Measurements from ENCODE around the gene NXPH2.
A peak's percentile ranks its signal among the peaks of the same experiment; 100 is the strongest.

NXPH2 gene

DNA sequence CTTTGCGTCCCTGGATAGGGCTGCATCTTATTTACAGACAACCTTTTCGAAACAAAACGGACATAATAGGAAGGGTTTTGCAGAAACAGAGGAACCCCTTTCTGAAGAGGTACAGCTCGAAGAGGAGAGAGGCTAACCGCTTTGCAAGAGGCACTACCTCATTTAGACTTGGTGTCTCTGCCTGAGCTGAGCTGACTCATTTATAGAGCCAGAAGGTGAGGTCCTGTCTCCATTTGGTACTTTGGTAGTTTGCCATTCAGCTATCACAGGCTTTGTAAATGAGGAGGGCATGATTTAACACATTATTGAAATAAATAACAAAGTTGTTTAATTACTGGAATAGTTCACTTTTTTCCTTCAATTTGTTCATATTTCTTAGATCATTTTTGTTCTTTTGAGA, 2.2 kb upstream of the NXPH2 start:
- Histone ChIP-seq H3K27ac (ENCODE audit: low read depth, low read length) (no peak overlapping the region), H3K27me3 (ENCODE audit: insufficient read depth, low read length) (peaks cover 63% of the 10 kb centered on the region), H3K79me2 (ENCODE audit: control insufficient read depth, insufficient read depth, low read length, unreplicated experiment) (no peaks in the 10 kb centered on the region), H2AFZ (ENCODE audit: low read length, unreplicated experiment) (no peak overlapping the region), H3K36me3 (ENCODE audit: insufficient read depth, low read length) (no peaks in the 10 kb centered on the region), H3K4me1 (ENCODE audit: control insufficient read depth, insufficient read depth, low read length, unreplicated experiment) (peaks cover 4% of the 10 kb centered on the region), H3K4me3 (ENCODE audit: low read depth, low read length) (no peak overlapping the region)

DNA sequence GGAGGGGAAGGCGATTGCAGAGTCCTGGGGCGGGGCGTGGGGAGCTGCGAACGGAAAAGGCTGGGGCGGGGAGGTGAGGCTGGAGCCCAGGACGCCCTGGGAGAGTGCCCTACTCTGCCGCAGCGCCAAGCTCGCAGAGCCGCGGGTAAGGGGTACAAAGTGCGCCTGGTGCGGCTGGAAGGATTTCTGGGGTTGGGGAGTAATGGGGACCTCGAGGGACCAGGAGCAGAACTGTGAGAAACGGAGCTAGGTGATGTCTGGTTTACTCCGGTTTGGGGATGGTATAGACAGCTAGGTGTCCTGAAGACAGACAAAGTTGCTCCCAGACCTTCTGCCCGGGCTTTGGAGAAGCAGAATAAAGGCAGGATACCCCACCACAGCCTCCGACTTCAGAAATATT, 718 bp upstream of the NXPH2 start:
- no peak overlapping the region for H3K27ac ChIP-seq (ENCODE audit: low read depth, low read length)
- H3K4me3 ChIP-seq (ENCODE audit: low read depth, low read length): peak overlapping the region; percentile 81
- H3K27me3 ChIP-seq (ENCODE audit: insufficient read depth, low read length): peaks cover 64% of the 10 kb centered on the region
- peaks cover 4% of the 10 kb centered on the region for H3K4me1 ChIP-seq (ENCODE audit: control insufficient read depth, insufficient read depth, low read length, unreplicated experiment)
- H3K79me2 ChIP-seq (ENCODE audit: control insufficient read depth, insufficient read depth, low read length, unreplicated experiment): no peaks in the 10 kb centered on the region
- no peaks in the 10 kb centered on the region for H3K36me3 ChIP-seq (ENCODE audit: insufficient read depth, low read length)
- H2AFZ ChIP-seq (ENCODE audit: low read length, unreplicated experiment): no peak overlapping the region

DNA sequence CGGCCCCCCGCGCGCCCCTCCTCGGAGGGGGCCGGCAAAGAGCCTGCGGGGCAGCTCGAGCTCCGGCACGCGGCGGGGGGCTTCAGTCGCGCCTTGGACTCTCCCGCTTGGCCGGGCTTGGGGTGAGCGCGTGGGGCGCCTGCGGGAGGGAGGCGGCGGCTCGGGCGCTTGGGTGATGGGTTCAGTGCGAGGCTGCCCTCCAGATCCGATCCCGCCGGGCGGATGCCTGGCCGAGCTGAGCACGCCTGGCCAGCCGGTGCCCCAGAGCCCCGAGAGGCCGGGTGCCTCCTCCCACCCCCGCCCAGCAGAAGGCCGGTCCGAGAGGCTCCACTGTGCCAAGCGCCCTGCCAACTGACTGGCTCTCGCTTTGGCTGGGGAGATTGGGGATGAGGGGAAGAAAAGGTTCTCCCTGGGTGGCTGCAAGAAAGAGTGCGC, 273 bp upstream of the NXPH2 start:
- no peak overlapping the region for H2AFZ ChIP-seq (ENCODE audit: low read length, unreplicated experiment)
- peaks cover 65% of the 10 kb centered on the region for H3K27me3 ChIP-seq (ENCODE audit: insufficient read depth, low read length)
- no peaks in the 10 kb centered on the region for H3K36me3 ChIP-seq (ENCODE audit: insufficient read depth, low read length)

DNA sequence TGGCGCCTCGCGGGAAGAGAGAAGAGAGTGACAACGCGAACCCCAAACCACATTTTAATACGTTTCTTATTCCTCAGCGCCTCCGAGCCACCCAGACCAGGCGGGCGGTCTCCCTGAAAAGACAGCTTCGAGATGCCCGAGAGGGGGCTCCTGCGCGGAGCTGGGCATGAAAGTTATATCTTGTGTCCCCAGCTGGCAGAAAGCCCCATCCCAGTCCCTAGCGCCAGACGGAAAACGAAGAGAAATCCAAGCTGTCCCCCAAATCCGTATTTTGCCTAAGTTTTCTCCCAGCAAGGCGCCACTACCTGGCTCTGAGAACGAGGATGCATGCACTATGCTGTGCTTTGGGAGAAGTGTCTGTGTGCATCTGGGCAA, 797 bp downstream of the NXPH2 start:
- H2AFZ ChIP-seq (ENCODE audit: low read length, unreplicated experiment): peak overlapping the region; percentile 28
- H3K4me1 ChIP-seq (ENCODE audit: control insufficient read depth, insufficient read depth, low read length, unreplicated experiment): peaks cover 4% of the 10 kb centered on the region
- no peak overlapping the region for H3K27ac ChIP-seq (ENCODE audit: low read depth, low read length)
- H3K4me3 ChIP-seq (ENCODE audit: low read depth, low read length): peak overlapping the region; percentile 81
- no peaks in the 10 kb centered on the region for H3K36me3 ChIP-seq (ENCODE audit: insufficient read depth, low read length)
- H3K79me2 ChIP-seq (ENCODE audit: control insufficient read depth, insufficient read depth, low read length, unreplicated experiment): no peaks in the 10 kb centered on the region
- H3K27me3 ChIP-seq (ENCODE audit: insufficient read depth, low read length): peaks cover 60% of the 10 kb centered on the region

More for the DNA sequence above, 273 bp upstream of the NXPH2 start:
- no peak overlapping the region for H3K27ac ChIP-seq (ENCODE audit: low read depth, low read length)
- H3K79me2 ChIP-seq (ENCODE audit: control insufficient read depth, insufficient read depth, low read length, unreplicated experiment): no peaks in the 10 kb centered on the region
- H3K4me1 ChIP-seq (ENCODE audit: control insufficient read depth, insufficient read depth, low read length, unreplicated experiment): peaks cover 4% of the 10 kb centered on the region
- H3K4me3 ChIP-seq (ENCODE audit: low read depth, low read length): peak overlapping the region; percentile 81

DNA sequence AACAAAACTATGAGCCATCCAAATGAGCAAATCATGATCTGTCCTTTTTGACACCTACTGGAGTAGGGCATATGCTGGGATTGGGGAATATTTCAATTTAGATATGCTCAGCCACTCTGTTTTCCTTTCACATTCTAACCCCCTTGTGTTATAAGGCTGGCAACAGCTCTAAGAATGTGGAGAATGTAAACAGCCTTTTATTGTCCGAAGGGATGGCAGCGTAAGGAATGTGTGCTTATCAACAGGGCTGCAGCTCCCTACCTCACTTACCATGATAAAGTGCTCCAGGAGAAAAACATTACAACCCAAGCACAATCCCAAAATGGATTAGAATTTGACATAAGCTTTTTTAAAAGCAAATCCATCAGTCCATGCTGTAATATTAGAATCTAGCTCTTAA, 2.2 kb downstream of the NXPH2 start:
- no peaks in the 10 kb centered on the region for H3K36me3 ChIP-seq (ENCODE audit: insufficient read depth, low read length)
- H3K27ac ChIP-seq (ENCODE audit: low read depth, low read length): no peak overlapping the region
- peaks cover 64% of the 10 kb centered on the region for H3K27me3 ChIP-seq (ENCODE audit: insufficient read depth, low read length)
- H2AFZ ChIP-seq (ENCODE audit: low read length, unreplicated experiment): no peak overlapping the region
- H3K4me1 ChIP-seq (ENCODE audit: control insufficient read depth, insufficient read depth, low read length, unreplicated experiment): peaks cover 4% of the 10 kb centered on the region
- H3K4me3 ChIP-seq (ENCODE audit: low read depth, low read length): no peak overlapping the region
- no peaks in the 10 kb centered on the region for H3K79me2 ChIP-seq (ENCODE audit: control insufficient read depth, insufficient read depth, low read length, unreplicated experiment)

DNA sequence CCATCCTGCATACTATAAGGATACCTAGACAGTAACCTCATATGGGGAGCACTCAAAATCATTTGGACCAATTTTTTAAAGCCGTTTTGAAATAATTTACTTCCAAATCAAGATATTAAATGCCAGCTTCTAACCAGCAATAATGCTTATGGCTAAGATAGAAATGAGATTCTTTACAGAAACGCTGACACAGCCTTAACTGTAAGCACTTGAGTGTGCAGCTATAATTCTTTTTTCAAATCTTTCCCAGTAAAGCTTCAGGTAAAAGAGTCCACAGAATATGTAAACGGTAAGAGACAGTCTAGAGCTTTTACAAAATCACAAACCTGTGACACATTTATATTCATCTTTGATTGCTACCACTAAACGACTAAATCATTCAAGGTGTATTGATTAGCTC, 4.5 kb downstream of the NXPH2 start:
- H3K4me3 ChIP-seq (ENCODE audit: low read depth, low read length): no peak overlapping the region
- H2AFZ ChIP-seq (ENCODE audit: low read length, unreplicated experiment): no peak overlapping the region
- H3K36me3 ChIP-seq (ENCODE audit: insufficient read depth, low read length): no peaks in the 10 kb centered on the region
- H3K79me2 ChIP-seq (ENCODE audit: control insufficient read depth, insufficient read depth, low read length, unreplicated experiment): no peaks in the 10 kb centered on the region
- peaks cover 4% of the 10 kb centered on the region for H3K4me1 ChIP-seq (ENCODE audit: control insufficient read depth, insufficient read depth, low read length, unreplicated experiment)
- peaks cover 44% of the 10 kb centered on the region for H3K27me3 ChIP-seq (ENCODE audit: insufficient read depth, low read length)
- no peak overlapping the region for H3K27ac ChIP-seq (ENCODE audit: low read depth, low read length)

DNA sequence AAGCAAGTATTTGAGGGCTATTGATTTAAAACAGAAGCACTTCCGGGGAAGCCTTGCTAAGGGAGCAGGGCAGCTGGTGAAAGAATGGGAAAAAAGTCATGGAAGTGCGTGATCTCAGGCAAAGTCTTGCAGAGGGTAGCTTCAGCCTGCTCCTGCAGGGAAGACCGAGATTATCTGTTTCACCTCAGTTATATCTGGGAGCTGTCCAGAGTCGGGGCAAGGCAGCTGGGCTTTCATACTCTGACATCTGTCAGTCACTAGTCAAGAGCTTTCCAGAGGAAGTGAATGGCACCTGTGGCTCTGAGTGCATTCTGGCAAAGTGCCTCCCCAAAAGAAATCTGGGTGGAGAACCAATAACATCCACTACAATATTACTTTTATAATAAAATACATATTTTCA, 8.7 kb downstream of the NXPH2 start:
- no peak overlapping the region for H3K27ac ChIP-seq (ENCODE audit: low read depth, low read length)
- peaks cover 38% of the 10 kb centered on the region; the same call in 1 of the 2 replicates for H3K27me3 ChIP-seq (ENCODE audit: insufficient read depth, low read length)
- H3K4me1 ChIP-seq (ENCODE audit: control insufficient read depth, insufficient read depth, low read length, unreplicated experiment): no peaks in the 10 kb centered on the region
- H3K4me3 ChIP-seq (ENCODE audit: low read depth, low read length): no peak overlapping the region
- no peaks in the 10 kb centered on the region for H3K79me2 ChIP-seq (ENCODE audit: control insufficient read depth, insufficient read depth, low read length, unreplicated experiment)
- no peaks in the 10 kb centered on the region for H3K36me3 ChIP-seq (ENCODE audit: insufficient read depth, low read length)
- no peak overlapping the region for H2AFZ ChIP-seq (ENCODE audit: low read length, unreplicated experiment)

DNA sequence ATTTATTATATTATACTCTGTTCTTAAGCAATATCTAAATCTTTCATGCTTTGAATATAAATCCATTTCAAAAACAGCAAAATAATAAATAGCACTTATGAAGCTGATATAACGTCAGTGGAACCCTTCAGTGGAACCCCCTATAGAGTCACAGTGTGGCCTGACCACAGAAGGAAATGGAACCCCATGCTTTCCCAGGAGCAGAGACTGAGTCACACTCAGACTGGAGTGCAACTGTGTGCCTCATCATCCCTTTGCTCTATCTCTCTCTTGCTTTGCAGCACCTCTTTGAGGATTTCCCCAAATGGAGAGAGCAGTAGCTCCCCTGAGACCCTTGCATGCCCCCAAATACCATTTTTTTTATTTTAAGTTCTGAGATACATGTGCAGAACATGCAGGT, 13.1 kb downstream of the NXPH2 start:
- Histone ChIP-seq H3K4me1 (ENCODE audit: control insufficient read depth, insufficient read depth, low read length, unreplicated experiment) (no peaks in the 10 kb centered on the region), H3K79me2 (ENCODE audit: control insufficient read depth, insufficient read depth, low read length, unreplicated experiment) (no peaks in the 10 kb centered on the region), H3K36me3 (ENCODE audit: insufficient read depth, low read length) (no peaks in the 10 kb centered on the region), H3K27ac (ENCODE audit: low read depth, low read length) (no peak overlapping the region), H3K4me3 (ENCODE audit: low read depth, low read length) (no peak overlapping the region), H3K27me3 (ENCODE audit: insufficient read depth, low read length) (peaks cover 42% of the 10 kb centered on the region; the same call in 1 of the 2 replicates), H2AFZ (ENCODE audit: low read length, unreplicated experiment) (no peak overlapping the region)

DNA sequence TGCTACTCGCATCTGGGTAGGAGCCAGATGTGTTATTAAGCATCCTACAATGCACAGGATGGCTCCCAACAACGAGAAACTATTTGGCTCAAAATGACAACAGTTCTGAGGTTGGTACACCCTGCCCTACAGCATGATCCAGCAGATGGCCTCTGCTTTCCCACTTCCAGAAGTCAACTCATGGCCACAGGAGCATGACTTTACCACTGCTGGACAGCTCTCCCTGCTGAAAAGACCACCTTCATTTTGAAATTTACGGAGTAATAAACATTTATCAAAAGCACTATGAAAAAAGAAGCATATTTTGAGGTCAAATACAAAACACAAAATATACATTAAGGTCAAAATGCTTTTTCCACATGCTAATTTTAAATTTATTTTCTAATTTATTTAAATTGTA, 13.7 kb downstream of the NXPH2 start:
- peaks cover 49% of the 10 kb centered on the region for H3K27me3 ChIP-seq (ENCODE audit: insufficient read depth, low read length)
- H3K27ac ChIP-seq (ENCODE audit: low read depth, low read length): no peak overlapping the region
- H2AFZ ChIP-seq (ENCODE audit: low read length, unreplicated experiment): no peak overlapping the region
- H3K79me2 ChIP-seq (ENCODE audit: control insufficient read depth, insufficient read depth, low read length, unreplicated experiment): no peaks in the 10 kb centered on the region
- no peaks in the 10 kb centered on the region for H3K36me3 ChIP-seq (ENCODE audit: insufficient read depth, low read length)
- H3K4me3 ChIP-seq (ENCODE audit: low read depth, low read length): no peak overlapping the region
- H3K4me1 ChIP-seq (ENCODE audit: control insufficient read depth, insufficient read depth, low read length, unreplicated experiment): no peaks in the 10 kb centered on the region

DNA sequence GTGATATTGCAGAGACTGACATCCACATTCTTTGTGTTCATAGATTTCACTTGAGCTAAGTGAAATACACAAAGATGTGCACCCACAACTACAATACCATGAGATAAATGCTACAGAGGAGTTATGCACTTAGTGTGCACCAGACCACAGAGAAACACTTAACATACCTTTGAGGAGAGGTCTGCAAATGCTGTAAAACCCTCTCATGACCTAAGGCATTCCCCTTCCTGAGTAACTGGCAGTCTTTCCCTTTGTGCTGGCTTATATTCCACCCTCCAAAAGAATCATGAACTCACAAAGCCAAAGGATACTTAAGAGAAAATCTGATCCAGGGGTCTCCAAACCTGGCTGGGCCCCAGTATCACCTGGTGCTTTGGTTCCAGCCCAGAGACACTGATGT, 16.2 kb downstream of the NXPH2 start:
- H3K36me3 ChIP-seq (ENCODE audit: insufficient read depth, low read length): no peaks in the 10 kb centered on the region
- H2AFZ ChIP-seq (ENCODE audit: low read length, unreplicated experiment): no peak overlapping the region
- H3K79me2 ChIP-seq (ENCODE audit: control insufficient read depth, insufficient read depth, low read length, unreplicated experiment): no peaks in the 10 kb centered on the region
- no peak overlapping the region for H3K4me3 ChIP-seq (ENCODE audit: low read depth, low read length)
- H3K27me3 ChIP-seq (ENCODE audit: insufficient read depth, low read length): peaks cover 52% of the 10 kb centered on the region
- no peaks in the 10 kb centered on the region for H3K4me1 ChIP-seq (ENCODE audit: control insufficient read depth, insufficient read depth, low read length, unreplicated experiment)
- no peak overlapping the region for H3K27ac ChIP-seq (ENCODE audit: low read depth, low read length)

DNA sequence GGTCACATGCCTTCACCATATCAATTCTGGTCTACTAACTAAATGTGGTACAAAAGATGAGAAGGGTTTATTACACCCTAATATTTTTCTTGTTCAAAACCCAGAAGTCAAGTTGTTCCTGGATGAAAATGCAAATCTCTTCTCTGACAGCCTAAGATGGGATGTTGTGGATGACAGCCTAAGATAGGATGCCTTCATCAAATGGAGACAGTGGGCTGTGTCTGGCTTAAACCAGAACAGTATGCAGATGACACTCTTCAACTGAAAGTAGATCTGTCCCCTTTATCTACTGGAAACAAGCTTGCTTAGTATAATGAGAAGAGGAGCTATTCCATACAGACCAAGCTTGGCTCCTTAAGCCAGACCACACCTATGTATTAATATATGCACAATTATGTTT, 17.7 kb downstream of the NXPH2 start:
- Histone ChIP-seq H3K27me3 (ENCODE audit: insufficient read depth, low read length) (peaks cover 37% of the 10 kb centered on the region), H3K36me3 (ENCODE audit: insufficient read depth, low read length) (no peaks in the 10 kb centered on the region), H3K4me1 (ENCODE audit: control insufficient read depth, insufficient read depth, low read length, unreplicated experiment) (no peaks in the 10 kb centered on the region), H3K79me2 (ENCODE audit: control insufficient read depth, insufficient read depth, low read length, unreplicated experiment) (no peaks in the 10 kb centered on the region), H3K4me3 (ENCODE audit: low read depth, low read length) (no peak overlapping the region), H2AFZ (ENCODE audit: low read length, unreplicated experiment) (no peak overlapping the region), H3K27ac (ENCODE audit: low read depth, low read length) (no peak overlapping the region)

All from ACC112 (cell line).